Inferior parietal cortex (tissue), 1 donor: ENCODE measurements around the gene PARD3B.
"Not testable (repeated sequence)": the region's sequence is repeated elsewhere in the genome, so short reads cannot be mapped to it uniquely, and the experiment has no call there.

Source experiments
- DNase-seq: peaks from one replicate; pipeline ENCODE4 v3.0.0-alpha.2; 2016; ENCODE audit errors: extremely low spot score

PARD3B gene

DNA sequence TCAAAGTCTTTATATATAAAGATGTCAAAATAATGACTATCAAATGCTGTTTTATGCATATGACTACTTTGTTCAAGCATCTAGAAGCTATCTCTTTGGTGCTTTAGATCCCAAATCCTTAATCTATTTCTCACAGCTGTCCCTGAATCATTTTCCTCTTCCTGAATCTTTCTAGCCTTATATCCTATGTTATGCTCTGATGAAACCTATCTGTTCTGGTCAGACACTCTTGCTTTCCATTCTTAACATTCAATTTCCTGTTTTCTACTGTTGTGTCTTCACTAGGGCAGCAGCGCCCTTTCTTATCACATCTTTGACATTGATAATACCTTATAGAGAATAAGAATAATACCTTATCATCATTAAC lies 6.3 kb upstream of the PARD3B start:
- DNase-seq, result no peak

DNA sequence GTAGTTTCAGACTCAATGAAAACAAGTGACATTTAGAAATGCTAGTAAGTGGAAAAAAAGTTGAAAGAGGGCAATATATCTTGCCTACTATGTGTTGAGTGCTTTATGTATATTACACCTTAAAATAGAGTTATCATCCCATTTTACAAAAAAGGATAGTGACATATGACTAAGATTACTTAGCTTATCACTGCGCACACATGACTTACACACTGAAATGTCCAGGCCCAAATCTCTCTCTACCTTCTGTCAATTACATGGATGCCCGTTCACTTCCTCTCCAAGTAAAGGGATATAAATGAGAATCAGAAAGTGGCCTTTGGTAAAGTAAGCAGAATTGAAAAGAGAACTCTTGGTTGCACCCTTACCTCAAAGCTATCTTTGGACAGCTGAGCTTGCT lies 3.6 kb upstream of the PARD3B start:
- DNase-seq, result no peak

DNA sequence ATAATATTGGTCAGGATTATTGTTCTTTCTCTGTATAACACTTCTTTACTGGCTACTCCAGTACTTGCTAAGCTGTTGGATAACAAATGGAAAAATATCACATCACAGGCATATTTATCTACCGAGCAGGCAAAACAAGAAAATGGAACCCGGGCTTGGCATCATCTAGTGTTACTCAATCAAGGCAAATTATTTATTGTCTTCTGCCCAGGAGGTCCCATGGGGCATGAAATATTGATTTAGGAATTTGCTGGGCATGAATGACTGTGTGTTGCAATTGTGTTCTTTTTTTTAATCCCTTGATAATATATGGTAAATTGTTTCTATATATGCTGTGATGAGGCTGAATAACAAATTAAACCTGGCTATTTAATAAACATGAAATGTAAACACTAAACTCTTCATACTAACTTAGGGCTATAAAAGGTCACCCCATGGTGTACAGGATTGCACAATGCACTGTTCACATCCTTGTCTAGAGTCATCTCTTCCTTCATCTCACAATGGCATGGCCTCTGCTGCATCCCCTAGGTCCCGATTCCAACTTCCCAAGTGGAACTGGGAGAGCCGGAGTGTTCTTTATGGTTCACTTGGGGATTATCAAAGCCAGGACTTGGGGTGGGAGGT lies 2.2 kb upstream of the PARD3B start:
- DNase-seq, result no peak

DNA sequence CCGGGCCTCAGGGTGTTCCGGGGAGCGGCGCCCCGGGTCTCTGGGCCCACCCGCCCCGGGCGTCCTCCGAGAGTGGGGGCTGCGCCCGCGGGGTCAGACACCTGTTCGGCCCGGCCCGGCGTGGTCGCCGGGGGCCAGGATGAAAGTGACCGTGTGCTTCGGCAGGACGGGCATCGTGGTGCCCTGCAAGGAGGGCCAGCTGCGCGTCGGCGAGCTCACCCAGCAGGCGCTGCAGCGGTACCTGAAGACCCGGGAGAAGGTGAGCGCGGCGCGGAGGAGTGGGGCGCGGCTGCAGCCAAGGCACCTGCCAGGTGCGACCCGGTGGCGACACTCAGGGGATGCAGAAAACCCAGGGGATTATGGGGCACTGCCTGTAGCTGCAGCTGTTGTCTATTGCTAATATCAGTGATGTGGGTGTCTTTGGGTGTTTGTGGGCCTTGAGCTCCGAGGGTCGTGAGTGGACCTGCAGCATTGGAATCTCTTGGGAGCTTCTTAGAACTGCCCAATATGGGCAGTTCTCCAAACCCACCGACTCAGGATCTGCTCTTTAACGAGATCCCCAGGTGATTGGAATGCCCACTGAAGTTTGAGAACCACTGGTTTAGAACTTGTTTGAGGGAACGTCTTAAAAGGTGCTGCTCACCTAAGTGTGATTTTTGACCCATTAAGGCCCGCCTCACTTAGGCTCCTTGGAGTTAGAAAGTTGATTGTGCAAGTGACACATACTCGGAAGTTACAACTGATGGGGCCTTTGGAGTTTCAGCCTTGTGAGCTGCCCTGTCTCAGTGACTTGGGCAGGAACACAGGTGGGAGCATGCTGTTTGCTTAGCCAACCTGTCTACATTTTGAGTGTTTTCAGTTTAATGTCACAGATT lies 823 bp downstream of the PARD3B start:
- no peak for DNase-seq

DNA sequence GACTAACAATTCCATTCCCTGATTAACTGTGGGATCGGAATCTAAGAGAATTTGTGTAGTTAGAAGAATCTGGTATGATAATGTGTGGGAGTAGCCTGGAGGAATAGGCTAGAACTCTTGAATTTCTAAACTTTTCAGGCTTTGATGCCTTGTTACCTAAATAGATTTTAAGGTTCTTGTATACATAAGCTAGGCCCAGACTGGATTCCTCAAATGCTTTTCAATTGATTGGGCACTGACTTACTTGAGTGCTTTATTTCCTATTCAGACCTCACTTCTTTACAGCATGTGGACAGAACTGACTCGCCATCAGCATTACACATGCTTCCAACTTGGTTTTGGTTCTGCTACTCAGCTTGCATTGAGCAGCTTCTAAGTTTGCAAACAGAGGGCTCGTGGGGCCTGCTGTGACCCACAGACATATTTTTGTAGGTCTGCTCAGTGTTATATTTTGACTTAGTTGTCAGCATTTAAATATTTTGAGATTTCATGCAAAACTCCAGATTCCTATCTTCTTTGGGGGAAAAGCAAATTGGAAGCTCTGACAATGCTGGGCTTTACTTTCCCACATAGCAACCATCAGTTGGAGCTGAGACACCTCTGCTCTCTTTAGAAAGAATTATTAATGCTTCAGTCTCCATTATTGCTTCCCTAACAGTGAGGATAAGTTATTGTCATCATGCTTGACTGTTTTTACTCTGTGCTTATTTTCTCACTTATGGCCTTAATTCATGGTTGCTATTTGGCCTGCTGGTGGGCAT lies 5.7 kb downstream of the PARD3B start:
- DNase-seq, result no peak

DNA sequence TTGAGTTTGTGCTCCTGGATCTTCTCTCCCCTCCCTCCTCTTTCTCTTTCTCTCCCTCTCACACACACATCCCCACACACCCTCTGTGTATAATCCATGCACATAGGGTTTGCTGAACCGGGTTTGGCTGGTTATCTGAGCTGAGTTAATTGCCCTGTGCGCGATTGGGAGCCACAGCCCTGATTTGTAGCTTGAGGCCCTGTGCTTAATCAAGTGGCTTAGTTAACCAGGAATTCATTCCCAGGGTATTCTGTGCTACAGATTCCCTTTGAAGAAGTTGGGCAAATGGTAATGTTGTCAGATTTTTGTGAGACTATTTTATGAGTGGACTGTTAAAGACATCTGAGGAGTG lies 6.2 kb downstream of the PARD3B start:
- no peak for DNase-seq

DNA sequence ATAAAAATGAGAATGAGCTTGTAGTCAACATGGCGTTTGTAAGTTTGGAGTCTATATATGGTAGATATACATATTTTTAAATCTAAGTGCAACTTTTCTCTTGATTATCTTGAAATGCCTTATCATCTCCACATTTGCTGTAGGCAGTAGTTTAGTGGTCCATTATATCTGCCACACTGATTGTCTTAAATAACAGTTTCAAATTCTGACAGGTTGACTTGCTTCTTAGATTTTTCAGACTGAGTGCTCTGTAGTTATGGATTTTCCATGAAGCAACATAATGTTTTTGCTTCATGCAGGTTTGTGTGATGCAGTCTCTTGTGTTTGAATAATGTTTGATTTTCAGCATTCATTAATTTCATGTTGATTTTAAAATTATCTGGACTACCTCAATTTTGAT lies 12.3 kb downstream of the PARD3B start:
- DNase-seq, result no peak

DNA sequence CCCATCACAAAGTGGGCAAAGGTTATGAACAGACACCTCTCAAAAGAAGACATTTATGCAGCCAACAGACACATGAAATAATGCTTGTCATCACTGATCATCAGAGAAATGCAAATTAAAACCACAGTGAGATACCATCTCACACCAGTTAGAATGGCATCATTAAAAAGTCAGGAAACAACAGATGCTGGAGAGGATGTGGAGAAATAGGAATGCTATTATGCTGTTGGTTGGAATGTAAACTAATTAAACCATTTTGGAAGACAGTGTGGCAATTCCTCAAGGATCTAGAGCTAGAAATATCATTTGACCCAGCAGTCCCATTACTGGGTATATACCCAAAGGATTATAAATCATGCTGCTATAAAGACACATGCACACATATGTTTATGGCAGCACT lies 14.1 kb downstream of the PARD3B start:
- DNase-seq, result not testable (repeated sequence)

DNA sequence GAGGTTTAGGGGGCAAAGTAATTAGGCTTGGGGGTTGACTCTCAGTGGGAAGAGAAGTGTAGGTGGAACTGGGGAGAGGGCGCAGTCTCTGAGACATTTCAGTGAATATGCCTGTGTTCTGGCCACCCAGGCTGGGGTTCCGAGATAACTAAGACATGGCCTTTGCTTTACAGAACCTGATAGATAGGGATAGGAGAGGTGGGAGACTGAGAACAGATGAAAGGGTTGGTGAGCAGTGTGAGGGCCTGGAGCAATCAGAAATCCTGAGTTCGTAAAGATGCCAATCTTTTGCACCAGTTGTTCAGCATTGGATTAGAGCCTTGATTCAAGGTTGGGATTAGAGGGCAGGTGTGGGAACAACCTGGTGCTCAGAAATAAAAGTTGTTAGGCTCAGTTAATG lies 15.6 kb downstream of the PARD3B start:
- no peak for DNase-seq

DNA sequence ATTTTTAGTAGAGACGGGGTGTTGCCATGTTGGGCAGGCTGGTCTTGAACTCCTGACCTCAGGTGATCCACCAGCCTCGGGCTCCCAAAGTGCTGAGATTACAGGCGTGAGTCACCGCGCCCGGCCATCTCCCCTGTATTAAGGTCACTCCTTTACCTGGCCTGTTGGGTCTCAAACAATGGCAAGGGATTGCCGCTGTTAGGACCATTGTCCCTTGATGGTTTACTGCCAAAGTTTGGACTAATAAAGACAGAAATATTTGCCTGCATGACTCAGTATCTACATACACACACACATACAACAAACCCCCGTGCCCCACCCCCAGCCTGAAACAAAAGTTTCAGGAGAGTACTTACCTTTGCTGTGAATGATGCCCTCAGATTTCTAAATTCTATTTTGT lies 16.5 kb downstream of the PARD3B start:
- DNase-seq, result no peak

DNA sequence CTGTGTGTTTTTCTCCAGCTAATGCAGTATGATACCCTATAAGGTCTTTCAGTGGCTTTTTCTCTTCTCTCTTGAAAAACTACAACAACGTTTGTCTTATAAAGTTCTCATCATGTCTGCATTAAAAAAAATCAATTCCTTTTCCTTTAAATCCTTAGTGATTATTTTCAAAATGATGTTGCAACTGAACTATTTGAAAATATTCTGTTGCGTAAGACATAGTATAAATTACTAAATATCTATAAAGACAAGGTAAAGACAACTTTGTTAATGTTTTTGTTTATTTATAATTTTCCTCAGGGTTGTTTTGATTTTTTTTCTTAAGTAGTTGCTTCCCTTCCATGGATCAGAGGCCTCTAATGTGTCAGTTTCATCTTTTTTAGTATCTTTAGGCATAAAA lies 21.2 kb downstream of the PARD3B start:
- DNase-seq, result no peak

DNA sequence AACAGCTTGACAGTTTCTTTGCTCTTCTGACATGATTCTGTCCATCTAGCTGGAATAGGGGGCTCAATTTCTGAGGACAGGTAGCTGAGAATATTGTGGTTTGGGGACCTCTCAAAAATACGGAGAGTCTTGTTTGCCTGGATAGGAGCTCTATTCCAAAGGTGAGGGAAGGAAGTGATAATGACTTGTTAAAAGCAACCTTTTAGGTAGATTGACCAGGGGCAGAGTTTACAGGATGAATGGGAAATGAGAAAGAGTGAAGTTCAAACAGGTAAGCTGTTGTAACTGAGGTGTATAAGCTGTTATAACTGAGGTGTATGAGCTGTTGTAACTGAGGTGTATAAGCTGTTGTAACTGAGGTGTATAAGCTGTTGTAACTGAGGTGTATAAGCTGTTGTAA lies 25.1 kb downstream of the PARD3B start:
- DNase-seq, result no peak

DNA sequence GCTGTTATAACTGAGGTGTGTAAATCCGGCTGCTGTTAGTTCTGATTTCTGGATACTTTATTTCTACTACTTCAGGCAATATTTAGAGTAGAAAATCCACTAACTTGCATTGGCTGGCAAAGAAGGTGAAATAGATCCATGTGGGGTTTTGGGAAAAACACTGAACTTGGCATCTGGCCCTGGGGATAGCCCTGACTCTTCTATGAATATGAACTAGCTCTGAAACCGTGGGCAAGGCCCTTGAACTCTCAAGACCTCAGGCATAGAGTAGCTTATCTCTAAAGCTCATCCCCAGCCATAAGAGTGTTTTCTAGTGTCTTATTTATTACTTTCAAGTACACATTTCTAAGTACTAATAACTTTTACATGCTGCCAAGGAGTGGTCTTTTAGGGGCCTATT lies 25.8 kb downstream of the PARD3B start:
- no peak for DNase-seq

DNA sequence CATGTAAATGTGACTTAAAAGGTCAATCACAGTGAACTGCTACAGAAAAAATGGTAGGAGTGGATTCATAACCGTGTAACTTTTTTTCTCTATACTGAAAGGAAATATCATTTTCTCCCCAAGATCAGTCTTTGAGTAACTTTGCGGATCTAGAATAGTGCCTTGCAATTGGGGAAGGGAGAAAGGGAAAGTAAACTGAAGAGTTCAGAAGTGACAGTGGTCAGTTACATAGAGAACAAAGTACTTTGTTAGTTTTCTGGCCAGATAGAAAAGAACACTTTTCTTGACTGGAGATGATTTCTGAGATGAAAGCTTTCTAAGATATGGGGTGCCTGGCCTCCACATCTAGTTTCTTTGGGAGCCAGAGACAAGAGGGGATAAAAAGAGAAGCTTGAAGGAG lies 26.6 kb downstream of the PARD3B start:
- DNase-seq, result no peak

DNA sequence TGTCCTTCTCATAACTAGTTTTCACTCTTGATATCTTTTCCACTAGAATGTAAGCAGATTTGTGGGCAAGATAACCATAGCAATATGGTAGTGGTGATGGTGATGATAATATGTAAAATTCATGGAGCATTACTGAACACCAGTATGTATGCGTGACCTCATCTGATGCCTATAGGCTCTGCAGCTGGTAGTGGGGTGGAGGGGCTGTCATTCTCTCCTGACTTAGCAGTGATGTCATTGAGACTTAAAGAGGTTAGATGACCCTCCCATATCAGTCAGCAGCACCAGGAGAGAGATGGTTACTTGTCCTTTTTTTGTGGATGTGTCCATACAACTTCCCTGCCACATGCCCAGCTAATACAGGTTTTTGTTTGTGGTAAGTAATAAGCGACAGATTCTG lies 27.9 kb downstream of the PARD3B start:
- DNase-seq, result no peak

DNA sequence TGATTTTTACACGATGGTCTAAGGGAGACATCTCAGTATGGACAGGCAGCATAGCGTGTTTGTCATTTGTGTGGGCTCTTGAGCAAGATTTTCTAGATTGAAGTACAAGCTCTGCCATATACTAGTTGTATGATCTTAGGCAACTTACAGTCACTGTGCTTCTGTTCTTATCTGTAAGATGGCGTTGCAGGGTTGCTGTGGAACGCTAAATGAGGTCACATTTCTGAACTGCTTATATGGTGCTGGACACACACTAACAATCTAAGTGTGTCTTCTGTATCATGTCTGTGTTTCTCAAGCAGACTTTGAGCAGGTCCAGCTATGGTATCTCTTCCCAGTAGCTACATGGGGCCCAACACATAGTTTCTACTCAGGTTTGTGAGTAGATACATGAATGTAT lies 29.2 kb downstream of the PARD3B start:
- no peak for DNase-seq

DNA sequence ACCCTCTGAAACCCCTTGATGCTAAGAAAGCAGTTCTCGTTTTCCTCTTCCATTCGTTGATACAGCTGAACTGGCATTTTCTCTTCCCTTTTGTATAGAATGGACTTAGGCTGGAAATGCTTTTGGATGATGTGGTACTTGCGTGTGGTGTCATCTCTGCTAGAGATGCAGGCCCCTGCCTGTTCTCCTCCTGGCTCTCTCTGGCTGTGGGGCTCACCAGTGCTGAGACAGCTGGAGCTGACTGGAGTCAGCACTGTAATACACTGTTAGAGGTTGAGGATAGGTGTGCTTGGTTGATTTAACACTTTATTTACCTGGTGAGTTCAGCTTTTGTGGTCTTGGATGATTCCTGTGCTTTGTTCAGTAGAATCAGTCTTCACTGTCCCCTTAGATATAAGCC lies 30.2 kb downstream of the PARD3B start:
- no peak for DNase-seq

DNA sequence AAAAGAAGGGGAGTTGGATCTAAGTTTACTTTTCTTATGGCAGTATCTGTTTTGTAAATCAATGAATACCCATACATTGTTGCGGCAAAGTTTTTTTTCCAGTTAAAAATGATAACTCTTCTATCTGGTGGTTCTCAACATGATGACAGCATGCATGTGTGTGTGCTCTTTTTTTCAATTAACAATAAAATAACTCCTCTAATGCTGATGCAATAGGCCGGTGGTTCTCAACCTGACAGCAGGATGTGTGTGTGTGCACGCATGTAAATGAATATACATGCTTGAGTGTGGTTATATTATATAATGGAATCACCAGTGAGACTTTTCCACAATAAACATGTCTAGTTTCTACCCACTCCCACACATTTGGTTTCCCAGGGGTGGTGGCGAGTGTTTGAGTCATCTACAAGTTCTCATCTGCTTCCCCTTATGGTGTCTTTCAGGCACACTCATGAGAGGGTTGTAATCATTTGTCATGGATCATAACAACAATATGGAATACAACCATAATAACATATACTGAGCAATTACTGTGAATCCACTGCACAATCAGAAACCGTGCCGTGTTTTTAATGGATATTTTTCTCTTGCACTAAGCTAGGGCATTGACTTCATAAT lies 31.2 kb downstream of the PARD3B start:
- DNase-seq, result no peak

DNA sequence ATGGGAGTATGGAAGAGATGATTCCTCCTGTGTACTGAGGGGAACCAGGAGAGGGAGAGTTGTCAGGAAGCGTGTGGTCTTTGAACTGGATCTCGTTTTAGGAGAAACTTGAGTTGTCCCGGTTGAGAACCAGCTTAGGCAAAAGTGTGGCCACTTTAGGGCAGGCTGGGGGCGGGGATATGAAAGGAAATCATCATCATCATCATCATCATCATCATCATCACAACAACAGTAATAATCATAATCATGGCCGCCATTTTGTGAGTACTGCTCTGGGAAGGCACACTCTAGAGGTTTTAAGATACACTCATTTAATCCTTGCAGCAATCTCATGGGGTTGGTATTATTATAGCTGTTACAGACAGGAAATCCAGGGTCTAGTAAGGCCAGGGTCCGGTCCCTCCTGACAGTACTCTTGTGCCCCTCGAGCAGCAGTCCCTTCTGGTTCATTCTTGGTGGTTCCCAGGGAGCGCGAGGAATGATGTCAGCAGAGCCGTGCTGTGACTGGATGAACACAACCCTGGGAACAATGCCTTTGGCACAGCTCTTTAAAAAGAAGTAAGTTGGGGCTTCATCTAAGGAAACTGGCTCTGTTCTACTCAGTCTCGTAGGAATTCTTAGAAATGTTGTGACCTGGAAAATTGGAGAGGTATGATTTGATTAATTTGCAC lies 33.8 kb downstream of the PARD3B start:
- no peak for DNase-seq

DNA sequence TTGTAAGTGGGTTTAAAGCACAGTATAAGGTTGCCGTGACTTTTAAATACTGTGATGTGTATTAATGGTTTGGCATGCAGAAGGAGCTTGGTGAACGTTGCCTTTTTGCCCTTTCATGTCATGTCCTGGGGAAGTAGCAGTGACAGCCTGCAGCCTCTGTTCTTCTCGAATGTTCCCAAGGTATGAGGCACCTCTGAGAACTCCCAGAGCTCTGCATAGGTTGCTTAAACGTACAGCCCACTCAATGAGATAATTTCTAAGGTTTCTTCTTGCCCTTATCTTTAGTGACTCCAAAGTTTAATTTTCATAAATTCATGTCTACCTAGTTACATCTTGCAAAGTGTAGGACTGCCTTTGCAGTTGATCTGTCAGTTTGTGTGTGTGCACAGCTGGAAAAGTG lies 36.7 kb downstream of the PARD3B start:
- DNase-seq, result no peak

DNA sequence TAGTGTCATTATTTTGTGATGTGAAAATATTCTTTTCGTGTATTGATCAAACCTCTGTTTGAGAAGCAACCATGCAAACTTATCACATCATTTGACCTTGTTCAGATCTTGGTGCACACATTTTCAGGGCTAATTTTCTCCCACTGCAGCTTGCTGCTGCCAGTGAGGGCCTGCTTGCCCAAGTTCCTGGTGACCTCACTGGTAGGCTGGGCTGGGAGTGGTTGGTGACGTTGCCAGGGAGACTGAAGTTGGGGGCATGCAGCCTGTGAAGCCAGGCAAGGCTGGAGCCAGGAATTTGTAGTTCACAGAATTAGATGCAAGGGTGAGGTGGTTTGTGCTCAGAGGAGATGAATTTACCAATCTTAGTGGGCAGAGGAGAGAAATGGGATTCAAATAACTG lies 38.5 kb downstream of the PARD3B start:
- DNase-seq, result no peak

DNA sequence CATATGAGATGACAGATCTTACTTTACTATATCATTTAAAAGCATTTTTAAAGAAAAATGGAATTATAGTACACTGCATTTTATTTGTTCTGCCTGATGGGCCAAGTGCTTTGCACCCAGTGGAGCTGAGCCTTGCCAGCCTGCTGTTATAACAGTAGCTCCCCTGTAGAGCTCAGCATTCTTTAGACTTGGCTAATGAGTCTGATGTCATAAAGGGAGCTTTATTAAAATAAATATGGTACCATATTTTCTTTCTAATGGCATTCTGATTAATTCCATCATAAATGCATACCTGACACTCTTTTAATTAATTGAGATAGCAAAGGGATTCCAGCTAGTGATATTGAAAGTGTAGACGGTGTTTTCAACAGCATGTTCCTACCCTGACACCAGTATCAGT lies 40.7 kb downstream of the PARD3B start:
- no peak for DNase-seq
